WTC11 (cell line): ENCODE measurements around the gene ZNF592. TPM values are rescaled to one million over a fixed set of nuclear protein-coding genes. Genes with fewer than 3 reads are reported as not detected.

ENCODE experiments used
- ATAC-seq: fragments of 200-7000 bp; cut with Tn5 transposase; 2 replicates; pipeline ENCODE4 v1.10.0; 2021; ENCODE audit warnings: mild to moderate bottlenecking, moderate library complexity
- CTCF ChIA-PET: fragments of 300-600 bp; sonication (Branson Sonifier 250); formaldehyde crosslinking; loops from one replicate; lab custom pipeline; 2021; ENCODE audit warnings: antibody characterized with exemption; lab: Charles Lee
- POLR2A ChIA-PET: fragments of 350-600 bp; sonication (Branson Sonifier 250); formaldehyde crosslinking; loops from one replicate; lab custom pipeline; 2021; ENCODE audit warnings: antibody characterized with exemption; lab: Charles Lee
- DNase-seq: peaks from one replicate; pipeline ENCODE4 v3.0.0; 2021; ENCODE audit warnings: low spot score
- H3K27ac Mint-ChIP-seq: 2 replicates; pipeline ENCODE4 v1.8.0; 2021; ENCODE audit warnings: mixed read lengths
- H3K27me3 Mint-ChIP-seq: 2 replicates; pipeline ENCODE4 v1.8.0; 2021; ENCODE audit warnings: low read depth, mild to moderate bottlenecking, moderate library complexity, mixed read lengths
- H3K36me3 Mint-ChIP-seq: 2 replicates; pipeline ENCODE4 v1.8.0; 2021; ENCODE audit warnings: mixed read lengths
- H3K4me1 Mint-ChIP-seq: 2 replicates; pipeline ENCODE4 v1.8.0; 2022; ENCODE audit warnings: mixed read lengths
- H3K4me3 Mint-ChIP-seq: 2 replicates; pipeline ENCODE4 v1.8.0; 2021; ENCODE audit warnings: mild to moderate bottlenecking, moderate library complexity, mixed read lengths
- H3K9me3 Mint-ChIP-seq: 2 replicates; pipeline ENCODE4 v1.8.0; 2021; ENCODE audit warnings: mixed read lengths
- ATF1 ChIP-seq: sonication (generic); formaldehyde crosslinking; IDR thresholded peaks from 2 replicates; pipeline ENCODE4 v1.8.1; 2023; ENCODE audit warnings: mild to moderate bottlenecking, moderate library complexity, missing genetic modification reagents
- ATF2 ChIP-seq: sonication (generic); formaldehyde crosslinking; IDR thresholded peaks from 2 replicates; pipeline ENCODE4 v1.8.1; 2022; ENCODE audit warnings: low read depth, missing genetic modification reagents, borderline replicate concordance
- ELF4 ChIP-seq: sonication (generic); formaldehyde crosslinking; IDR thresholded peaks from 2 replicates; pipeline ENCODE4 v1.8.1; 2022; ENCODE audit warnings: low read depth, mild to moderate bottlenecking, moderate library complexity, missing genetic modification reagents
- EMX1 ChIP-seq: fragments of 250-450 bp; sonication (Bioruptor Pico); IDR thresholded peaks from 2 replicates; pipeline ENCODE4 v1.8.0; 2021; ENCODE audit warnings: mild to moderate bottlenecking
- GABPB1 ChIP-seq: sonication (generic); formaldehyde crosslinking; IDR thresholded peaks from 2 replicates; pipeline ENCODE4 v1.8.1; 2023; ENCODE audit warnings: mild to moderate bottlenecking, missing genetic modification reagents
- HMGA2 ChIP-seq: fragments of 250-450 bp; sonication (Bioruptor Pico); IDR thresholded peaks from 2 replicates; pipeline ENCODE4 v1.4.0; 2021; ENCODE audit warnings: mild to moderate bottlenecking, moderate library complexity
- NR1H2 ChIP-seq: sonication (generic); formaldehyde crosslinking; IDR thresholded peaks from 2 replicates; pipeline ENCODE4 v1.9.0; 2021; ENCODE audit warnings: mild to moderate bottlenecking, moderate library complexity, missing genetic modification reagents
- OVOL2 ChIP-seq: fragments of 250-450 bp; sonication (Bioruptor Pico); IDR thresholded peaks from 2 replicates; pipeline ENCODE4 v1.9.0; 2021; ENCODE audit warnings: mild to moderate bottlenecking, borderline replicate concordance
- STAT6 ChIP-seq: sonication (generic); formaldehyde crosslinking; conservative IDR thresholded peaks from 2 replicates; pipeline ENCODE4 v1.8.1; 2023; ENCODE audit warnings: mild to moderate bottlenecking, low read depth, missing genetic modification reagents, moderate library complexity
- ZNF138 ChIP-seq: sonication (generic); formaldehyde crosslinking; conservative IDR thresholded peaks from 2 replicates; pipeline ENCODE4 v1.8.1; 2022; ENCODE audit warnings: mild to moderate bottlenecking, moderate library complexity, missing genetic modification reagents
- ZNF425 ChIP-seq: fragments of 250-450 bp; sonication (Bioruptor Pico); conservative IDR thresholded peaks from 2 replicates; pipeline ENCODE4 v1.9.0; 2021; ENCODE audit warnings: mild to moderate bottlenecking
- ZNF512 ChIP-seq: sonication (generic); formaldehyde crosslinking; IDR thresholded peaks from 2 replicates; pipeline ENCODE4 v1.8.1; 2022; ENCODE audit warnings: missing genetic modification reagents, borderline replicate concordance
- ZNF671 ChIP-seq: fragments of 250-450 bp; sonication (Bioruptor Pico); IDR thresholded peaks from 2 replicates; pipeline ENCODE4 v1.8.0; 2021; ENCODE audit warnings: mild to moderate bottlenecking
- total RNA-seq: library from RNA; stranded (reverse); gene quantifications from 3 replicates; pipeline ENCODE4 v1.2.3, GENCODE V29; 2021
- TF ChIP-seq, protein P1 (sequence below): sonication (generic); formaldehyde crosslinking; IDR thresholded peaks from 2 replicates; pipeline ENCODE4 v1.8.0; 2022; ENCODE audit warnings: mild to moderate bottlenecking, missing genetic modification reagents
- TF ChIP-seq, protein P2 (sequence below): fragments of 250-450 bp; sonication (Bioruptor Pico); IDR thresholded peaks from 2 replicates; pipeline ENCODE4 v2.1.2; 2022; ENCODE audit warnings: mild to moderate bottlenecking, moderate library complexity

The ZNF592 gene
- total RNA-seq, 1 experiment from 2014 or later = 28.0 TPM

GRCh38 chr15:84842781-84843180 is 94.4 kb downstream of the ZNF592 start (continued):
- TF ChIP-seq ATF2 (CRISPR knock-in tag) = no peak
- TF ChIP-seq OVOL2 (CRISPR knock-in tag) = no peak
- no peak for TF ChIP-seq ATF1 (CRISPR knock-in tag)
- TF ChIP-seq ZNF671 = no peak
- no peak for TF ChIP-seq ELF4 (CRISPR knock-in tag)
- no peak for TF ChIP-seq NR1H2
- TF ChIP-seq, protein P1, sequence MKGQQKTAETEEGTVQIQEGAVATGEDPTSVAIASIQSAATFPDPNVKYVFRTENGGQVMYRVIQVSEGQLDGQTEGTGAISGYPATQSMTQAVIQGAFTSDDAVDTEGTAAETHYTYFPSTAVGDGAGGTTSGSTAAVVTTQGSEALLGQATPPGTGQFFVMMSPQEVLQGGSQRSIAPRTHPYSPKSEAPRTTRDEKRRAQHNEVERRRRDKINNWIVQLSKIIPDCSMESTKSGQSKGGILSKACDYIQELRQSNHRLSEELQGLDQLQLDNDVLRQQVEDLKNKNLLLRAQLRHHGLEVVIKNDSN (CRISPR knock-in tag) = no peak

GRCh38 chr15:84844964-84845363 is 96.6 kb downstream of the ZNF592 start:
- Mint-ChIP-seq H3K27ac (no peak overlapping the region), H3K27me3 (no peaks in the 10 kb centered on the region), H3K4me3 (no peak overlapping the region), H3K36me3 (peaks cover 18% of the 10 kb centered on the region), H3K9me3 (peaks cover 14% of the 10 kb centered on the region), H3K4me1 (no peaks in the 10 kb centered on the region)
- no peak for DNase-seq
- ChIA-PET POLR2A (interaction anchor here (0.7 kb wide), 1 partner anchor 10 kb away, joined by 3 read pairs; no protein-coding TSS in a partner anchor), CTCF (interaction anchor here (0.7 to 2.4 kb wide), 14 partner anchors 9 to 324 kb away, joined by 3 to 11 read pairs (median 4); partner anchors contain the start of gene SLC28A1)
- no peak for ATAC-seq
- TF ChIP-seq, protein P2, sequence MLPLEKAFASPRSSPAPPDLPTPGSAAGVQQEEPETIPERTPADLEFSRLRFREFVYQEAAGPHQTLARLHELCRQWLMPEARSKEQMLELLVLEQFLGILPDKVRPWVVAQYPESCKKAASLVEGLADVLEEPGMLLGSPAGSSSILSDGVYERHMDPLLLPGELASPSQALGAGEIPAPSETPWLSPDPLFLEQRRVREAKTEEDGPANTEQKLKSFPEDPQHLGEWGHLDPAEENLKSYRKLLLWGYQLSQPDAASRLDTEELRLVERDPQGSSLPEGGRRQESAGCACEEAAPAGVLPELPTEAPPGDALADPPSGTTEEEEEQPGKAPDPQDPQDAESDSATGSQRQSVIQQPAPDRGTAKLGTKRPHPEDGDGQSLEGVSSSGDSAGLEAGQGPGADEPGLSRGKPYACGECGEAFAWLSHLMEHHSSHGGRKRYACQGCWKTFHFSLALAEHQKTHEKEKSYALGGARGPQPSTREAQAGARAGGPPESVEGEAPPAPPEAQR (CRISPR knock-in tag) = no peak
- no peak for TF ChIP-seq HMGA2 (CRISPR knock-in tag)
- no peak for TF ChIP-seq EMX1 (CRISPR knock-in tag)
- no peak for TF ChIP-seq ZNF512 (CRISPR knock-in tag)
- no peak for TF ChIP-seq ZNF138 (CRISPR knock-in tag)
- no peak for TF ChIP-seq STAT6
- no peak for TF ChIP-seq GABPB1
- no peak for TF ChIP-seq ZNF425 (CRISPR knock-in tag)
- TF ChIP-seq, all 79 proteins: peak for 0
